C4-2B (cell line): Measurements from ENCODE around the gene RNF207.

Experiments used
- H3K27ac ChIP-seq: fragments of 450-650 bp; 2 replicates; pipeline ENCODE4 v1.5.1; 2017
- ZFX ChIP-seq: fragments of 450-650 bp; IDR thresholded peaks from 2 replicates; pipeline ENCODE4 v1.6.1; 2017
- TF ChIP-seq, protein P1 (sequence below): fragments of 450-650 bp; conservative IDR thresholded peaks from 2 replicates; pipeline ENCODE4 v1.5.1; 2017; ENCODE audit warnings: mild to moderate bottlenecking

RNF207 gene

GRCh38 chr1:6181347-6181770 lies 24.6 kb upstream of the RNF207 start:
- H3K27ac ChIP-seq = no peak overlapping the region
- TF ChIP-seq, protein P1, sequence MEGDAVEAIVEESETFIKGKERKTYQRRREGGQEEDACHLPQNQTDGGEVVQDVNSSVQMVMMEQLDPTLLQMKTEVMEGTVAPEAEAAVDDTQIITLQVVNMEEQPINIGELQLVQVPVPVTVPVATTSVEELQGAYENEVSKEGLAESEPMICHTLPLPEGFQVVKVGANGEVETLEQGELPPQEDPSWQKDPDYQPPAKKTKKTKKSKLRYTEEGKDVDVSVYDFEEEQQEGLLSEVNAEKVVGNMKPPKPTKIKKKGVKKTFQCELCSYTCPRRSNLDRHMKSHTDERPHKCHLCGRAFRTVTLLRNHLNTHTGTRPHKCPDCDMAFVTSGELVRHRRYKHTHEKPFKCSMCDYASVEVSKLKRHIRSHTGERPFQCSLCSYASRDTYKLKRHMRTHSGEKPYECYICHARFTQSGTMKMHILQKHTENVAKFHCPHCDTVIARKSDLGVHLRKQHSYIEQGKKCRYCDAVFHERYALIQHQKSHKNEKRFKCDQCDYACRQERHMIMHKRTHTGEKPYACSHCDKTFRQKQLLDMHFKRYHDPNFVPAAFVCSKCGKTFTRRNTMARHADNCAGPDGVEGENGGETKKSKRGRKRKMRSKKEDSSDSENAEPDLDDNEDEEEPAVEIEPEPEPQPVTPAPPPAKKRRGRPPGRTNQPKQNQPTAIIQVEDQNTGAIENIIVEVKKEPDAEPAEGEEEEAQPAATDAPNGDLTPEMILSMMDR = no peak
- no peak for TF ChIP-seq ZFX

GRCh38 chr1:6183520-6183989 lies 22.4 kb upstream of the RNF207 start:
- no peak overlapping the region for H3K27ac ChIP-seq
- TF ChIP-seq, protein P1 = no peak; the same call in 1 of the 2 replicates
- TF ChIP-seq ZFX = no peak

DNA sequence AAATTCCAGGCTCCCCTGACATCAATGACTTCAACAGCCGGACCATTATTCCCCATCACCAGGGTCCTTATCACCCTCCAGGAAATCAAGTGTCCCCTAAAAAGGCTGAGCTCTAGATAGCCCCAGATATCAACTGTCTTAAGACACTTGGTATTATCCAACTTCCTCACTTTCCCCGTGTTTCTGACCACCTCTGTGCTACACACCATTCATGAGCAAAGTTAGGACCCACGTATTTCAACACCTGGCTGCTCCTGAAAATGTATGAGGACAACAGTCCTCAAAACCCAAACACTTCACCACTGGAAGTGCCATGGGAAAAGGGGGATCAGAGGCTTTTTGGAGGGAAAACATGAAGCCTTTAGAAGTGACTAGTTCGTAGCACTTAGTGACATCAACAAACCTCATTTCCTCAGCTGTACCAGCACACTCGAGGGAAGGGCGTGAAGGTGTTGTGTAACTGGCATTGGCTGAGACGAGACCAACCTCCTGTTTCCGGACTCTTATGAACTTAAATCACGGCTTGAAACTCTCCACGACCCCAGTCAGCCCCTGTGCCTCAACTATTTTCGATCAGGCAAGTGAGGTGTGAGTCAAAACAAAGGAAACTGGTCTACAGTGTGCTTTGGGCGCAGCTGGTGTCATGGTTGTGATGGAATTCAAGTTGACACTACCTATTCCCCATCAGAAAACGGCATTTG lies 21.7 kb upstream of the RNF207 start:
- TF ChIP-seq, protein P1 = no peak
- no peak for TF ChIP-seq ZFX
- H3K27ac ChIP-seq = no peak overlapping the region

DNA sequence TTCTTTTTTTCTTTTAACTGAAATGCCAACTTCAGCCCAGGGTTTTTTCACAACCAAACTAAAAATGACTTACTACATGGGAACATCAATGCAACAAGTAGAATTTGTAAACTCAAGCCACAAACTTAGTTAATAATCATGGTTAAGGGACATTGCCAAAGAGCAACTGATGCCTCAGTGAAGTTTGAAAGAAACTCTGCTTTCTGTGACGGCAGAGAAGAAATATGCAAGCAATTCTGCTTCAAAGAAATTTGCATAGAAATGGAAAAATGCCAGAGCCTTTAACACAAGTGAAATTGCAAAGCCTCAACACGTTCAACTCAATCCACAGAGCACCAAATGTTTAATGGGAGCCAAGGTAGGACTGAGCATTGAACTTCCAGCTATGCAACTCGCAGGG lies 20.8 kb upstream of the RNF207 start:
- TF ChIP-seq ZFX = no peak
- TF ChIP-seq, protein P1 = no peak
- H3K27ac ChIP-seq = no peak overlapping the region

DNA sequence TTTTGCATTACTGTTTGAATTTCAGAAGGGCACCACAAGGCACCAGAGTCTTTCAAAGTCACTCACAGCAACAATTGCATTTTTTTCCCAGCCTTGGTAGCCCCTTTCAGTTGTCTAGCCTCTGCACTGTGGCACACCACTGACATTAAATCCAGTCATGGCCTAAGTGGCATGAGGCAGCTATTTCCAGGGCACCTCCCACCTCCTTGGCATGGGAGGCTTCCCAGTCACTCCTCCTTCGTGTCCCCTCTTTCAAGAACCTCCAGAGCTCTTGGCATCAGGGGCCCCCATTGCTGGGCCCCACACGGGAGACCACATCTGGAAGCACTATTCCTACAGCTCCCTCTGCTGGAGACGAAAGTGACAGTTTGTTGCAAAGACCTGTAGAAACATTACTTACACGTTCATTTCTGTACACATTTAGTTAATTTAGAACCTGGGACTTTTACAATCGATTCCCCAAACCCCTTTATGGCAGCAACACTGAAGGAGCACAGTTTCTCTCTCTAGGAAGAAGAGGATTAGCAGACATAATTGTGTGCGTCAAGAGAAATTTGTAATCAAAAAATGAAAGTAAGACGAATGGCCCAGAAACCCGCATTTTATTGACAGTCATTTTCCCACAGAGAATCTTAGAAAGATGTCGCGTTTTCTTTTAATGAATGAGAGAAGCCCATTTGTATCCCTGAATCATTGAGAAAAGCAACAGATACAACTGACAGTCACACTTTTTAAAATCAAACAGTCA lies 20.1 kb upstream of the RNF207 start:
- no peak for TF ChIP-seq ZFX
- TF ChIP-seq, protein P1 = peak; percentile 72
- H3K27ac ChIP-seq = no peak overlapping the region

- TF ChIP-seq, protein P1 = no peak
- no peak for TF ChIP-seq ZFX
- no peak overlapping the region for H3K27ac ChIP-seq
Observed at GRCh38 chr1:6188466-6188865, 17.5 kb upstream of the RNF207 start.

DNA sequence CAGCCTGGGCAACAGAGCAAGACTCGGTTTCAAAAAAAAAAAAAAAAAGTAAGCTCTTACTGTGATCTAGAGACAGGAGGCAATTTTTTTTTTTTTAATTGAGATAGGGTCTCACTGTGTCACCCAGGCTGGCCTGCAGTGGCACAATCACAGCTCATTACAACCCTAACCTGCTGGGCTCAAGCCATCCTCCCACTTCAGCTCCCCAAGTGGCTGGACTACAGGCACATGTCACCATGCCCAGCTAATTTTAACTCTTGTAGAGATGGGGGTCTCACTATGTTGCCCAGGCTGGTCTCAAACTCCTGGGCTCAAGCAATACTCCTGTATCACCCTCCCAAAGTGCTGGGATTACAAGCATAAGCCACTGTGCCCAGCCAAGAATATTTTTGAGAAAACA lies 14.0 kb upstream of the RNF207 start:
- no peak overlapping the region for H3K27ac ChIP-seq
- no peak for TF ChIP-seq ZFX
- TF ChIP-seq, protein P1 = no peak
